NCI-H1436 (cell line): ENCODE measurements around the gene BCAS3.
"Not testable (repeated sequence)": the region's sequence is repeated elsewhere in the genome, so short reads cannot be mapped to it uniquely, and the experiment has no call there.

ENCODE experiments used
- DNase-seq: peaks from one replicate; lab custom pipeline; 2025; lab: John Stamatoyannopoulos, UW

The BCAS3 gene

DNA sequence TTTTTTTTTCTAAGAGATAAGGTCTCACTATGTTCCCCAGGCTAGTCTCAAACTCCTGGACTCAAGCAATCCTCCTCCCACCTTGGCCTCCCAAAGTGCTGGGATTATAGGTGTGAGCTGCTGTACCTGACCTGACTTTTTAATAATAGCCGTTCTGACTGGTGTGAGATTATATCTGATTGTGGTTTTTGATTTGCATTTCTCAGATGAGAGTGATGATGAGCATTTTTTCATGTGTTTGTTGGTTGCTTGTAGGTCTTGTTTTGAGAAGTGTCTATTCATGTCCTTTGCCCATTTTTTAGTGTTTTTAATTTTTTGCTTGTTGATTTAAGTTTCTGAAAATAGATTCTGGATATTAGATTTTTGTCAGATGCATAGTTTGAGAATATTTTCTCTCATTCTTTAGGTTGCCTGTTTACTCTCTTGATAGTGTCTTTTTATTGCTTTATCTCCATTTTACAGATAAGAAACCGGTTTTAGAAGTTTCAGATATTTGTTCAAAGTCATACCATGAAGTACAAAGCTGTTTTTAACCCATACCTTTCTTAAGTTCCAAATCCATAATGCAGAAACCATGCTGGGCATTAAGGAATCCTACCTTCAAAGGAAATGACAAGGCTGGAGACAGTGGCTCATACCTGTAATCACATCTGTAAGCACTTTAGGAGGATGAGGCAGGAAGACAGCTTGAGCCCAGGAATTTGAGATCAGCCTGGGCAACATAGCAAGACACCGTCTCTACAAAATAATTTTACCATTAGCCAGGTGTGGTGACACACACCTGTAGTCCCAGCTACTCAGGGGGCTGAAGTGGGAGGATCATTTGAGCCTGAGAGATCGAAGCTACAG is 553.5 kb downstream of the BCAS3 start:
- no peak for DNase-seq

DNA sequence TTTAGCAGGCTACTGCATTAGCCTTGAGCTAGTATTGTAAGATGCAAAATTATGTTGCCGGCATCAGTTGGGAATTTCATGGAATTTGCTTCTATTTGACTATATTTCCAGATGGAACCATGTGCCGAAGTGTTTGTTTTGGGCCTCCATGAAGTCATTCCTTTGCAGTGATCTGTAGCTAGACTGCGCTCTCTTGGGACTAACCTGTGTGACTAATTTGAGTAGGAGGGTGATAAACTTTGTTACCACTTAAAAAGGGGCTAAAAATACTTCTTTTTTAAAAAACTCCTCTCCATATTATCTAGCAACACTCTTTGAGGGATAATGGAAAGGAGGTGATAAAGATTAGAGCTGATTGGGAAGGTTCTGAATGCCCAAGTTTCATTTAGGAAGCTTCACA is 555.2 kb downstream of the BCAS3 start:
- no peak for DNase-seq

DNA sequence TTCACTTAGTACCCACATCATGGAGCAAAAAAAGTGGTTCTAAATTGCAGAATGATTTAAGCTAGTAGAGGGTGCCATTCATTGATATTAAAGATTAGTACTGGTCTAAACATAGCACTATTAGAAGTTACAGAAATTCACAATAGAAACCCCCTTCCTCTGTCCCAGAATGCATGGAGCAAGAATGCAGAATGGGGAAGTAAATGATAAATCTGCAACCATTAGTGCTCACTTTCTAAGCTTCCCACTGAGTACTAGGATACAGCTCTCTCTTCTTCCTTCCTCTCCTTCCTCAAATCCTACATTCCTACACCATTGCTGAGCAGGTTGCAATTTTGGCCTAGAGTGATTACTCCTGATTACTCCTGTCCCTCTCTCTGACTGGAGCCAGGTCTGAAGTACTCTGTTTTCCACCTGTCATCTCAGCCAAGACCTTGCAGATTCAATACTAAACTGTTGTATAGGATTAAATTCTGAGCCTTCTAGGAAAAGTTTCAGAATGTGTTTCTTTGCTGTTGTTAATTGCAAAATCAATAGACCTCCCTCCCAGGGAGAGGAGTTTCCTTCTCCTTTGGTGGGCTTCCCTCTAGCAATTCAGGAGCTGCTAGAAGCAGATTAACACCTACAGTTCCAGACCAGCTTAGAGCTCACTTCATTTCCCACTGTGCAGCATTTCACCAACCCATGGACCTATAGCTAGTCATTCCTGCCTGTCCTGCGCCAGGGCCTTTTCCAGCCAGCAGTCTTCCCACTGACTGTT is 556.5 kb downstream of the BCAS3 start:
- DNase-seq: no peak

DNA sequence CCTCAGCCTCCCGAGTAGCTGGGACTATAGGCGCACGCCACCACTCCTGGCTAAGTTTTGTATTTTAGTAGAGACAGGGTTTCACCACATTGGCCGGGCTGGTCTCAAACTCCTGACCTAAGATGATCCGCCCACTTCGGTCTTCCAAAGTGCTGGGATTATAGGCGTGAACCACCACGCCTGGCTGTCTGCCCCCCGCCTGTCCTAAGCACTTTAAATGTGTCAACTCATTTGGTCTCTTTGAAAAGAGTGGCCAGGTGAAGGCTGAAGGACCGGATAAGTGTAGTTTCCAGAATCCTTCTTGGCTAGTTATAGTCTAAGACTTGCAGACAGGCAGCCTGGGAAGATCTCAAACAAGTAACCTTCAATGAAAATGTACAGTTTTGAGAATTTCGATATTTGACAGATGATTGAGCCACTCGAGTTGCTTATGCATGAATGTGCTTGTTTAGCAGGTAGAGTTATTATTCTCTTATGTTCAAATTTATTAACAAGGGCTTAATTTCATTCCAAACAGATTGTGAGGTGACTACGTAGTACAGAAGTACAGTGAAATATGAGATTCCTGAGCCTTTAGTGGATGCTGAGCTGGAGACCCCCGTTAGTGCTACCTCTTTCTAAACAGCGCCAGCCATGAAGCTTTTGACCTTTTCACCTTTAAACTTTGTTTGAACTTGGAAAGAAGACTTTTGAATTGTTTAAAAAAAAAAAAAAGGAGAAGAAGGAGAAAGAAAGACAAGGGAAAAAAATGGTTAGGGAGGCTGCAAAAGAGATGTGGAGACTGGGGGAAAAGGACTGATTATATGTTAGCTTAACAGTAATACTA is 557.6 kb downstream of the BCAS3 start:
- no peak for DNase-seq

DNA sequence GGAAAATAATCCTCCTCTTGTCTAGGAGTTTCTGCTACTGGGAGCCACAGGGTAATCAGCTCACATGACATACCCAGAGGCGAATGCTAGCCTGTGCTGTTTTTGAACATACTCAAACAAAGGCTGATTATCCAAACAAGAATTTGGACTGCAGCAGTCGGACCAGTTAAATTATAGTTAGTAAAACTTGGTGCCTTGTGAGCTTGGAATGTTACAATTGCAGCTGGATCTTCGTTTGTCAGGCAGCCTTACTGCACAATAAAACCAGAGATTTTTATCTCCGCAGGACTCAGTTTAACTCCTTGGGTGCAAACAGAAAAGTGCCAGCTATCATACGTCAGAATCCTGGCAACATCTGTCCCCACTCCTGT is 558.2 kb downstream of the BCAS3 start:
- no peak for DNase-seq

DNA sequence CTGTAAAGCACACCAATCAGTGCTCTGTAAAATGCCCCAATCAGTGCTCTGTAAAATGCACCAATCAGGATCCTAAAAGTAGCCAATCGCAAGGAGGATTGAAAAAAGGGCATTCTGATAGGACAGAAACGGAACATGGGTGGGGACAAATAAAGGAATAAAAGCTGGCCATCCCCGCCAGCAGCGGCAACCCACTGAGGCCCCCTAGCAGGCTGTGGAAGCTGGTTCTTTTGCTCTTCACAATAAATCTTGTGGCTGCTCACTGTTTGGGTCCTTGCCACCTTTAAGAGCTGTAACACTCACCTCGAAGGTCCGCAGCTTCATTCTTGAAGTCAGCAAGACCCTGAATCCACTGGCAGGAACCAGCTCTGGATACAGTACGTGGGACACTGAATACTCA is 559.6 kb downstream of the BCAS3 start:
- DNase-seq: no peak

DNA sequence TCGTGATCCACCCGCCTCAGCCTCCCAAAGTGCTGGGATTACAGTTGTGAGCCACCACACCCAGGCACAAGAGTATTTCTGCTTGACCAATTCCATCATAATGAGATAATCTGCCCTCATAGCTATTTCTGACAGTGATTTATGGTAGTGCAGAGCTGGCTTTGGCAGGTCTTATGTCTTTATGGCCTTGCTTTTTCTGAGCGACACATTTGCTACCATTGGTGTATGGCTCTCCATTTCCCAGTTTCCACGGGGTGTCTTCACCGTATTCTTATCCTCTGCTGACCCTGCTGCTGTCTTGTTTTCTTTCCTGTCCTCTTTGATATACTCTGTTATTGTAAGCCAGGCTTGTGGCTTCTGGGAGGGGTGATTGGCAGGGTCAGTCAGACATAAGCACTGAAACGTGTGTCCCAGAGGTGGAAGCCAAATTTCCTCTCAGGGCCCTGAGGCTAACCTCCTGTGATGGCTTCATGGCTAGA is 560.8 kb downstream of the BCAS3 start:
- DNase-seq: no peak

DNA sequence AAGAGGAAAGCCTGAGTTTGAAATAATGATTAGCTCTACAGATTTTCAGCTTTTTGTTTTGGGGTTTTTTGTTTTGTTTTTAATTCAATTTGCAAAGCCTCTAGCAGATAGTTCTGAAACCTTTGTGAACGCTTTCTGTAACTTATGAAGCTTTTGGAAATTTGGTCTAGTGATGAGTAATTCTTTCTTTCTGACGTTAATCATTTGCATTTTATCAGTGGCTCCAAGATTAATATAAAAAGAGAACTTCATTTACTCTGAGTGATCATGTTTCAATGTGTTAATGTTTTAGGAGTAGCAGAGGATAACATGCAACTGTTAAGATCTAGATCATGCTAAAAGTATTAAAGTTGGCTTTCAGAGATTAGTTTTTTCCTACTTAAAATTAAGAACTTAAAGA is 561.7 kb downstream of the BCAS3 start:
- DNase-seq: no peak

DNA sequence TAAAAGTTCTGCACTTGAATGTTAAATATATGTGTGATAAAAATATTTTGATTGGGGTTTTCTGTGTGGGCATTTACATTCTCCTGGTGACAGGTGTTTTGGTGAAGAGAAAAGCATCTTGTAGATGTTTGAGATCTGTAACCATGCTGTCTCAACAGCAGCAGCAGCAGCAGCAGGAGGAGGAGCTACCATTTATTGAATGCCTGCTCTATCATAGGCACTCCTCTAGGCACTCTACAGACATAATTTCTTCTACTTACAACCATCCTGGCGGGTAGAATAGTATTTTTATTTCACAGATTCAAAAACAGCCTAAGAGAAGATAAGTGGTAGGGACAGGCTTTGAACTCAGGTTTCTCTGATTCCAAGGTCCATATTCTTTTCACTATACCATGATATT is 562.3 kb downstream of the BCAS3 start:
- DNase-seq: no peak

DNA sequence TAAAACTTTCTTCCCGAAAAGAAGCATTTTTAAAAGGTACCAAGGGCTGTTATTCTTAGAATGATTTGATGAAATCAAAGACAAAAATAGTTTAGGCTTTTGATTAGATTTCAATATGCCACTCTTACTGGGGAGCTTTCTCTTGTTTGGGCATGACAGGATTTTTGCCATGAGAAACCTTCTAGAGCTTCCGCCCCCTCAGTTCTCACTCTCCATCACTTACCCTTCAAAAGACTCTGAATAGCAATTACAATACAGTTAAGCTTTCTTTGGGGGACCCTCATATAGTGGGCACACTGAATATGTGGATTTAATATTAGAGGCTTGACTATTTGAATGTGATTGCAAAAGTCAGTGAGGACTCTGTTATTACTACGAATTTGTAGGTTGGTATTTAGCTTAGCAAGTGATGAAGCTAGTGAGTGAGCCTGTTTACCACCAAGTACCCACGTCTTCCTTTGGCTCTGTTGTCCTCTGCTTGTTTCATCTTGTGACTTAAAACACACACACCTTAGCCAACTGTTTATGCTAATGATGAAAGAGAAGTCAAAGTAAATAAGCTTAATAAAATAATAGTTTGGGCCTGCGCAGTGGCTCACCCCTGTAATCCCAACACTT is 563.3 kb downstream of the BCAS3 start:
- no peak for DNase-seq

DNA sequence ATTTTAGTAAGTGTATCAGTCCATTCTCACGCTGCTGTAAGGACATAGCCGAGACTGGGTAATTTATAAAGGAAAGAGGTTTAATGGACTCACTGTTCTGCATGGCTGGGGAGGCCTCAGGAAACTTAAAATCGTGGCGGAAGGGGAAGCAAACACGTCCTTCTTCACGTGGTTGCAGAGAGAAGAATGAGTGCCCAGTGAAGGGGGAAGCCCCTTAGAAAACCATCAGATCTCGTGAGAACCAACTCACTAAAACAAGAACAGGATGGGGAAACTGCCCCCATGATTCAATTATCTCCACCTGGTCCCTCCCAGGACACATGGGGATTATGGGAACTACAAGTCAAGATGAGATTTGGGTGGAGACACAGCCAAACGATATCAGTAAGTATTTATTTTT is 567.3 kb downstream of the BCAS3 start:
- DNase-seq: not testable (repeated sequence)

DNA sequence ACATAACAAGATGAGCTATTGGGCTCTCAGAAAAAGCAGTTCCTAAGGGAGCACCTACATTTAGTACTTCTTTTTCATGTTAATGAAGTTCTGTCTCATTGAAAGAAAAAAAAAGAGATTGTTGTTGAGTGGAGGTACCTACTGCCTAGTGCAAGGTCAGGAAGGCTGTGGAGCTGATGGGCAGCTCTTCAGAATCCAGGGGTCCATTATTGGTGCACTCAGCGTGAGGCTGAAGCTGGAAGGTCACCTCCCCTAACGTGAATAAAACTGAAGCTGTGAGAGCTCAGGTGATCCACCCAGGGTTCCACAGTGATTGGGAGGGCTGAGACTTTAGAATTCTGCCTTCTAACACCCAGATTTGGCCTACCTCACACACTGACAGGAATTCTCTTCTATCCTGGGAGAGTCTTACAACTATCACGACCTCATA is 568.1 kb downstream of the BCAS3 start:
- DNase-seq: no peak

DNA sequence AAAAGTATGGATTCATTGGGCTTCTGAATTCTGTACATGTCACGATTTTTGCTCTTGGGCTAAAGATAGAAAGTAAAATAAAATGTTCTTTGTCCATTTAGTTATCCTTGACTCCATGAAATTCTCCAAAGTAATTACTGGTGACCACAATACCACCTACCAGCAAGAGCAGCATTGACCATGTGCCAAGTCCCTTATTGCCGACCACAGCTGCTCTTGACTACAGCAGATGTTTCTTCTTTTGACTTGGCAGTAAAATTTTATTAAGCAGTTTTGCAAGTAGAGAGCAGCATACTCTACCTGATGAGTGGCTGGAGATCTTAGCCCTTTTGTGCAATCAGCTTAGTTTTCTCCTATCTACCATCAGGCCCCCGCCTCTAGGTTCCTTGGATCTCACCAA is 569.8 kb downstream of the BCAS3 start:
- DNase-seq: no peak

DNA sequence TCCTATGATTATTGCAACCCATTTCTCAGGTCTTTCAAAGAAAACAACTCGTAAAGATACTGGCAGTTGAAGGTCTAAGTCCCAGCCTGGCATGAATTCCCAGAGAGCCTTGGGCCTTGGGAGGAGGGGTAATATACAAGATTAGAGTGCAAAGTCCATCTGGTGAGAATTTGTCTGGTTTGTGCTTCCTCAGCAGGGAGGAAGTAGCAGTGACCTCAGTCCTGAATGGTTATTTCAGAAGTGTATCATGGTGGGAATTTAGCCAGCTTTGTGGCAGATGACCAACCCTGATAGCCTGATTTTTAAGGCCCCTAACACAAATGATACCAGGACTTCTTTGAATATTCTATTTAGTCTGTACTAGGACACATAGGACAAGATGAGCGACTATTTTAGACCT is 570.7 kb downstream of the BCAS3 start:
- DNase-seq: no peak

DNA sequence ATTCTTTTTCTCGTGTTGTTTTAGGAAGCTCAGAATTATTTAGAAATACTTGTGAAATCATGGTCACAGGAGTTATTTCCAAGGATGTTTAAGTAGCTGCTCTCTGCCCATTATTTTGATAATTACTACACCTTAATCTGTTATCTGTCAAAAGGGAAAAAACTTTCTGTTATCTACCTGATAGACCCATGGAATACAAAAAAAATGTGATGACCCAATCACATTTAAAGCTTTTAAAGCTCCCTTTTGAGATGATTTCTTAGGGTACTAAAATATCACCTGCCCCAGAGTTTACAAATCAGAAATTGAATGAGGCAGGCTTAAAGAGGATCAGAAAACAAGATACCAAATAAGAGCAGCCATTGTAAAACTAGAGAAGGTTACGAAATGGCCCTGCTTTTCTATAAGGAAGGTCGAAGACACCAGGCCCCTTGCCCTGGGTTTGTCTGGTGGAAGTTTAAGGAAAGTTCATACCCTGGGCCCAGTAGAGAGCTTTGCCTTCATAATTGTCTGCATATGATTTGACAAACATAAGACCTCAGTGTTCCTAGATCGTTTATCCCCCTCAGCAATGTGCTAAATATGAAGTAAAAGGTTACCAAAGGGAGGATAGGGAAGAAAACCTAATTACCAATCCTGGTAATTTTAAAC is 572.1 kb downstream of the BCAS3 start:
- DNase-seq: no peak

DNA sequence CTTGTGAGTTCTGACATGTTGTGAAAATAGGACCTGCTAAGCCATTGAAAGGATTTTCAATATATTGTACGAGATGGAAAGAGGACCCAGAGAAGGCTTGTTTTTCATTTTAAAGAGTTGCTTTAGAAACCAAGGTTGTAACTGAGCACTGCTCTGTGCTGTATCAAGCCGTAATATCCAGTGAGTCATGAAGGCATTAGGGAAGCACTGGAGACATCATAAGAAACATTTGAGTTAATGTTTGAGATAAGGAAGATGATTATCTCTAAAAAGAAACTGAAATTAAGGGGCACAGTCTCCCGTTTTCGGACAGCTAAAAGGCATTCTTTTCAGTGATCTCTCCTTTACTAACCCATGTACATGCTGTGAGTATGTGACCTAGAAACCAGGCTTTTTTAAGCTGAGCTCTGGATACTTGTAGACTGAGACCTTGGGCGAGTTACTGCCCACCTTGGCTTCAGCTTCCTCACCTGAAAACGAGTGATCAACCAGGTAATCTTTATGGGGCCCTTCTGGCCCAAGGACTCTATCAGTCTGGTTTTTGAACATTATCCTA is 572.8 kb downstream of the BCAS3 start:
- no peak for DNase-seq

DNA sequence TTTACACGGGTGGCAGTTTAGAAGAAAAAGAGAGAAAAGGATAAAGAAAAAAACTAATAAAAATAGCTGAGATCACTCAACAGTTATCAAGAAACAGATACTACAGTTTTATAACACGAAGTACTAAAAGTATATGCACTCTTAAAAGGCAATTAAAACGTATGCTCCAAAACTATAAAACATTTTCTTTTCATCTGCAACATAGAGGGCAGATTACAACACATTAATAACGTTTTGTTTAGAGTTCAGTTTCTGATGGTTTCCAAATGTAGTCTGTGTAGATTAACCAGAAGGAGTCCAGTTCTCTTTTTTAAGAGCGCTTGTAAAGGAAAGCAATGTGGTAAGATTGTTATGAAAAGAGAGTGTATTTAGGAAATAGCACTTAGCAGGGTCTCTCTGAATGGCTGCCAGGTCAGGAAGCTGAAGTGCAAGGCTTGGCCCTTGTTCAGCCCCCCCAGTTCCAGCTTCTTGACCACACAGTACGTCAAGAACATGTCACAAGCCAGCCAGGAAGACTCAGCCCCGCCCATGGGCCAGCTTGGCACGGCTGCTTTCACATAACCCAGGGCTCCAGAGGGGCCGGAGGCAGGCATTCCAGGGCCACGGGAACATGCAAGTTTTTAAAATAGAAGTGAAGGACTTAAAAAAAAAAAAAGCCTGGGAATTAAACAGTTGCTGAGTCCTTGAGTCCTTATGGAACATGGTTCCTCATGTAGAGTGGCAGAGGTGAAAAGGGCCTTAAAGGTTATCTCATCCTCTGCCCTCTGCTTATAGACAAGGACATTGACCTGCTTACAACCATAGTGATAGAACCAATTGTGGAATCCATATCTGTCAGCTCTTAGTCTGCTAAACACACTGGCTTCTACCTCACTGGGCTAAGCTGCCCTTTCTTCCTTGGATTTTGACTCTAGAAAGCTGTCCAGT is 574.6 kb downstream of the BCAS3 start:
- DNase-seq: no peak

DNA sequence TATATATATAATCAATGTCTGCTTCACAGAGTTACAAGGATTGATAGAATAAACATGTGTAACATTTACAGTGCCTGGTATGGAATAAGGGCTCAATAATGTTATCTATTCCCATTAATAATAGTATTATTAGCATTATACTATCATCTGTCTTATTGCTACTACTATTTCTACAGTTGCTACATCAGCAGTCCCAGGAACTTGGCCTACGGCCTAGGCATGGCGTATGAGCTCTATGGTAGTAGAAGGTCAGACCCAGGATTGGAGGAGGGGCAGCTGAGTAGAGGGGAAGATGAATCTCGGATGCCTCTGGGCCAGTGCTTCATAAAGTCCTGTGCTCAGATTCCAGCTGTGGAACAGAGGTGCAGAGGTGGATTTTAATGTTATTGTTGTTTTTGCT is 575.7 kb downstream of the BCAS3 start:
- no peak for DNase-seq

DNA sequence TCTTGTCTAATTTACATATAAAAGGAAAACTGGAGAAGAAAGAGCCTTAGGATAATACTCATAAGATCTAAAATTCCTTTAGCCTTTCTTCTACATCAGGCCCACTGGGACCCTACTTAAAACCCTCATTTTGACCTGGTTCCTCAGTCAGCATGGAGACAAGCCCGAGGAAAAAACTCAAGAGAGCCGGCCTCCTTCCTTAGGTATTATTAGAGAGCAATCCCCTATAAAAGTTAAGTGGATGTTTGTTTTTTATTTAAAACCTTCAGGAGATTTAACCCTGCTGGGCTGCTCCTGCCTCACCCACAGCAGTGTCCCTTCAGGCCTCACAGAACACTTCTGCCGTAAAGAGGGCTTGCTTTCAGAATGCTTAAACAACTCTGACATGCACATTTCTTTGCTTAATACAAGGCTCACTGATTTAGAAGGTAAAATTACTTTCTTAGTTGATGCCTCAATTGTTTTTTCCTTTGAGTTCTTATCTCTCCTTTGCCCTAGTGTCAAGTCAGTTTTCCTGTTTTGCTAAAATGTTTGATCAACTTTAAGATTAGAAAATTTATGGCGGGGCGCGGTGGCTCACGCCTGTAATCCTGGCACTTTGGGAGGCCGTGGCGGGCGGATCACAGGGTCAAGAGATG is 576.4 kb downstream of the BCAS3 start:
- DNase-seq: no peak

DNA sequence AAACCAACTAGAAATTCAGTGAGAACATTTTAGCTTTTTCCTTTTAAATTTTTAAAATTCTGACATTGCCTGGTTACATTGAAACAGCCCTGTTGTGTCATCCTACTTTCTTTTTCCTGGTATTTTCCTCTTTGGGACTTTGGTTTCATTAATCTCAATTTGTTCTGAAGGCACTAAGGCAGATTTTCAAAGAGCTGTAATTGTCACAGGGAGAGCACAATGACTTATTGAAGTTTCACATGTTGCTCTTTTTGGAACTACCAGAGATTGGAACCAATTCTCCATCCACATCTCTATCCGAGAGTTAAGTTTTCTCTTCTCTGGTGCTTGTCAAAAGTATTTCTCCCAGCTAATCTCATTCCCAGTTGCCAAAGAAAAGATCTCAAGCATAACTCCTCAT is 577.3 kb downstream of the BCAS3 start:
- DNase-seq: no peak
